GM12865 (cell line): Measurements from ENCODE around the gene FGF8.

Experiments
- DNase-seq: peaks from one replicate; pipeline ENCODE4 v3.0.0; 2010; ENCODE audit warnings: low read depth
- H3K4me3 ChIP-seq: 2 replicates; pipeline ENCODE4 v1.5.1; 2011; ENCODE audit warnings: mild to moderate bottlenecking, low read depth, low read length, control low read depth
- CTCF ChIP-seq: IDR thresholded peaks from 2 replicates; pipeline ENCODE4 v1.5.1; 2011; ENCODE audit warnings: low read length, control low read depth, low read depth, inconsistent platforms; ENCODE audit not compliant: insufficient read depth; ENCODE audit errors: missing control alignments

The FGF8 gene

GRCh38 chr10:101766753-101767599, 8.9 kb downstream of the FGF8 start:
- DNase-seq = no peak
- H3K4me3 ChIP-seq = no peak overlapping the region
- TF ChIP-seq CTCF = no peak

- no peak for DNase-seq
- H3K4me3 ChIP-seq = no peak overlapping the region
- TF ChIP-seq CTCF = no peak
These were observed 9.6 kb downstream of the FGF8 start for GRCh38 chr10:101766306-101766705.

- no peak for DNase-seq
- TF ChIP-seq CTCF = no peak
- H3K4me3 ChIP-seq = no peak overlapping the region
These were observed 12.6 kb downstream of the FGF8 start for GRCh38 chr10:101763141-101763846.

GRCh38 chr10:101762736-101763135, 13.2 kb downstream of the FGF8 start:
- no peak overlapping the region for H3K4me3 ChIP-seq
- DNase-seq = no peak
- TF ChIP-seq CTCF = no peak

GRCh38 chr10:101761226-101761625, 14.7 kb downstream of the FGF8 start:
- no peak for DNase-seq
- H3K4me3 ChIP-seq = no peak overlapping the region
- no peak for TF ChIP-seq CTCF

GRCh38 chr10:101760510-101760909, 15.4 kb downstream of the FGF8 start:
- H3K4me3 ChIP-seq = no peak overlapping the region
- no peak for DNase-seq
- TF ChIP-seq CTCF = no peak
